ENCODE measurements around the gene DOCK8. TPM values are rescaled to one million over a fixed set of nuclear protein-coding genes. Genes with fewer than 3 reads are reported as not detected.
A peak's percentile ranks its signal among the peaks of the same experiment; 100 is the strongest.

The DOCK8 gene
- total RNA-seq, 1 donor from 2014 or later: 5.2 TPM

DNA sequence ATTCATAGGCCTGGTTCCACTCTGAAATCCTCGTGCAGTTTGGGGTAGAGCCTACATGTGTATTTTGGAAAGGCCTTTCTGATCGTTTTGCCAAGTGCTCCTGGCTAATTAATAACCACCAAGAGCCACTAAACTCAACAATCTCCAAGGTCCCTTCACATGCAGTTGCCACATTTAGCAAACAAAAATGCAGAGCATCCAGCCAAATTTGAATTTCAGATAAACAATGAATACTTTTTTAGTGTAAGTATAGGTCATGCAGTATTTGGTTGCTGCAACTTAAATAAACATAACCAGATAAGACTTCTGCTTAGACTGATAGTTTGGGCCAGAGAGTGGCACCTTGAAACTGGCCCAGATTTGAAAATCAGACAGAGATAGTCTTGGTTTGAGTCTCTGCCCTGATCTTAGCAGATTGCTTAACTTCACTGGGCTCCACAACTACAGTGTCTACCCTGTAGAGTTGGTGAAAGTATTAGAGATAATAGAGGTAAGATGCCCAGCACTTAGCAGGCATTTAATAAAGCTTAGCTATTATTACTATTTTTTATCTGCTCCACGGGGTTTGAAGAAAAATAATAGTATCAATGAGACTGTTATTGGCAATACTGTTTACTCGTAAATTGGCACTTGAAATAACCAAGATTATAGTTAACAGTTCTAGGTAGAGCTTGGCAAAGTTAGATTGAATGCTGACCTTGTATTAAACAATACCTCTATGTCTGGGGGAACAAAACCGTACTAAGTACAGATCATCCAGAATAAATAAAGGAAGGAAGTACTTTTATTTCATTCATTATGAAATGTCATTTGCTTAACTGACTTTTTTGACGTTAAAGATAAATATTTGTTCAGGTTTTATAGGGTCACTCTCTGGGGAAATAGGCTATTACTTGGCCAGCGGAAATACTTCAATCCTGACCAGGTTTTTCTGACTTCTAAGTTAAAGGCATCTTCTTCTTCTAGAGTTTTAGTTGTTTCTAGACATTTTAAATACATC, 274.8 kb downstream of the DOCK8 start:
- DNase-seq (ENCODE audit: low read depth in 2 of 2): peak in 1 of 2 donors; percentile 51

DNA sequence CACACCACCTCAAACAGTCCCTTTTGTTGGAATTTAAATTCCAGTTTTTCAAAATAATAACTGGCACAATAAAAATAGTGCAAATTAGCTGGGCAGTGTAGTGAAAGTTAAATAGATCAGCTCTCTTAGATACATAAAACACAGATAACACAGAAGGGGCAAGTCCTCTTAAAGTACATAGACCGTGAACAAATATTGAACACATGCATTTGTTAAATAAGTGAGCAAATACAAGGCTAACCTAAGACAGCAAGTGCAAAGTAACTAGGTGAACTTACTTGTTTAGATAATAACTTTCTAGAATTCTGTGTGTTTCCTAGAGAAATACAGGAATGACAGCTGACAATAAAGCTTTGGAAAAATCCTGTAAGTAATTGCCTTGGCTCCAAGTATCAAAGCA, 280.1 kb downstream of the DOCK8 start:
- no peak for DNase-seq (ENCODE audit: low read depth in 2 of 2)

DNA sequence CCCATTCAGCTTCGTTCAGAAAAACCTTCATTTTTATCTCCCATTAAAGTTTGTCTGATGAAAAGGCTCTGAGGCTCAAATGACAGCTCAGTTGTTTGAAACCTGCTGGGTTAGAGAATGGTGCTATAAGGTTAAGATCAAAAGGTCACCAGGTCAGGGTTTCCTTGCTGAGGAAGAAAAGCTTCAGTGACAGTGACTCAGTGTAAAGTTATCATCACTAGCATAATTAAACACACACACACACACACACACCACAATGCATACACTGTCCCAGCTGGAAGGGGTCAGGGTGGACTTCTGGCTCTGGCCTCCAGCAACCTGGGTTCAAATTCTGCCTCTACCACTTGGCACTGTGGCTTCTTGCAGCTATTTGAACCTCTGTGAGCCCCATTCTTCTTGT, 281.1 kb downstream of the DOCK8 start:
- no peak for DNase-seq (ENCODE audit: low read depth in 2 of 2)

DNA sequence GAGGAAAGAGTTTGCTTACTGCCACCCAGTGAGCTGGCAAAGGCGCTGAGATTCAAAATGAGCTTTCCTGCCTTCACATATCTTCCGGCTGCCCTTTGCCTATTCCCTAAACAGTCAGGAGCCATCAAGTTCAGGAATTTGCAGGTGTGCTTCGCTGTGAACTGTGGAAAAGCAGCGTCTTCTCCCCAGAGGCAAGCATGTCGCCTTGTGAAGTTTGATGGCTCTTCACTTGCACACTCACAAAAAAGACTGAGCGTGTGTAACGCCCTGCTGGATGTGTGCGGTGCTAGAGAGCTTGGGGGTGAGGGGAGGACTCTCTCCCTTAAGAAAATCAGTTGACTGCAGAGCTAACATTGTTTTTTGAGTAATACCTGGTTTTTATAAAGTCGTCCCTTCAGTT, 288.7 kb downstream of the DOCK8 start:
- DNase-seq (ENCODE audit: low read depth in 2 of 2): no peak

DNA sequence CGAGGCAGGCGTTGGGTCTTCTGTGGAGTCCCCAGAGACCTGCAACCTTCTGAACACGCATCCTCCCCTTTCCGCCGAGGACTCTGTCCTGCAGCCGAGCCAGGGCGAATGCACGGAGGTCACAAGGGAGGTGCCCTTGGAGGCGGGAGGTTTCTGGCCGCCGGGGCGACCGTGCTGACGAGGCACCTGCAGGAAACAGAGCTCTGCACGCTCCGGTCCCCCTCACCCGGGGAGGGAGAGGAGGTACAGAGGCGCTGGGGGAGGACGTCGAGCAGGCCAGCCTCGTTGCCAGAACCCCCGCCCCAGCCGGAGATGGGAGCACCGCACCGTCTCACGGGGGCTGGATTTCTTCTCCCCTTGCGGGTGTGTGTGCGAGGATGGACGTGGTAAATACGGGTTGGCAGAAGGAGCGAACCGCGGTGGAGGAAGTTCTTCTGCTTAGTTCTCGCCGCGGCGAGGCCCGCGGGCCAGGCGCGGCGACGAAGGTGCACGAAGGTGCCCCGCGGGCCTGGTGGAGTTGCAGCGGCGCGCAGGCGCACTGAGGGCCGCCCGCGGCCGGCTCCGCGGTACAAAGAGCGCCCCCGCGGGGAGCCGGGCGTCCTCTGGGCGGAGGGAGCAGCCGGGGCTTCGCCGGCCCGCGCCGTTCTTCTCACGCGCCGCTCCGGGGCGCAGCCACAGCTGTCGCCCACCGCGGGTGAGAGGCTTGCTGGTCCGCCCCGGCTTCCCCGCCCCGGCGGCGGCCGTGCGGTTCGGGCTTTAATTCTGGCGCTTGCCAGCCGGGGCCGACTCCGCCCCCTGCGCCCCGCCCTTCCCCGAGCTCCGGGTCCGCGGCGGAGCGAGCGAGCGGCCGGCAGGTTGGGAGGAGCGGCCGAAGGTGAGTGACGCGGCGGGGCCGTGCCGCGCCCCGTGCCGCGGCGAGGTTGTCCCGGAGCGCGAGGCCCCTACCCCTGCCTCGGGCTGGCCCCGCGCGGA, 289.5 kb downstream of the DOCK8 start, which contains the start of gene KANK1:
TSS of gene KANK1 (plus strand) at position 815 of the 972 bp plus-strand sequence.
- DNase-seq (ENCODE audit: low read depth in 2 of 2): peak; percentile 59 to 79

DNA sequence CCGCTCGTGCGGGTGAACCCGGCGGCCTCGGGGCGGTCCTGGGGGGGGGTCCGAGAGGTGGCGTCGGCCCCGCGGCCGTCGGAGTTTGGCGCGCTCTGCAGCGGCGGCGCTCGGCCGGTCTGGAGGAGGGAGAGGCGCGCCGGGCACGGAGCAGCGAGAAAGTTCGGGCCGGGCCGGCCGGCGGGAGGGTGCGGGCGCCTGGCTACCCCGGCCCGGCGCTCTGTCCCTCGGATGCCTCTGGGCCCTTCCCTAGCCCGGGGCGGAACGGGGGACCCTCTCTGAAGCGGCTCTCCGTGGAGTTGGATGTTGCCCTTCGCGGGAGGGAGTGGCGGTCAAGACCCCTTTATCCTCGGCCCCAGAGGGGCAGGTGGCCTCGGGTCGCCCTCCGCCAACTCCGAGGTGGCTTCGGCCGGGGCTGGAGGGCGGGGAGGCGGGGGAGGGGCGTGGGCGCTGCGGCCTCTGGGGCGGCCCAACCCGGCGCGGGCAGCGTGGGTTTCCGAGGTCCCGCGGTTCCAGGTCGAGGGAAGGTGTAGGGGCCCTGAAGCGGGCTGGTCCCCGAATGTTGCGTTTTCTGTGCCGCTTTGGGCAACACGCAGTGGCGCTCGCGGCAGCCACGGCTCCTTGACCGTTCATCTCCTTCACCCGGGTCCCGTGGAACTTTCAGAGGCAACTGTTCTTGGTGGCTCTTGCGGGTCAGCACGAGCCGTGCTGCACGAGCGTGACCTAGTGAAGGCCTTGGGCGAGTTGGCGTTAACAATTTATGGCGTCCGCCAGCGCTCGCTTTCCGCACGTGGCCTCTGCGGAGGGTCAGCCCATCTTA, 290.5 kb downstream of the DOCK8 start:
- peak; percentile 8 to 23 for DNase-seq (ENCODE audit: low read depth in 2 of 2)

DNA sequence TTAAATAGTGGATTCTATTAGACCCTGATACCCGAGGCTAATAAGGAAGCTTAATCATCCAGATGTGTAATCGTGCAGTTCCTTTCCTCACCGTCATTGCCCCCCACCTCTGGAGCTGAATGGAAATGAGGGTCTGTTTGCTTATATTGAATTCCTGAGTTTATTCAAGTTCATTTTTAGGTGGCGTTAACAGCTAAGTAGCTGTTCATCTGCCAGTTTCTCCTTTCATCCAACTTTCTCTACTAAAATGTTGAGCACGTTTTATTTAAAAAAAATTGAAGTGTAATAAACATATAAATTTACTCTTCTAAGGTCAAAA, 291.0 kb downstream of the DOCK8 start:
- no peak for DNase-seq (ENCODE audit: low read depth in 2 of 2)

DNA sequence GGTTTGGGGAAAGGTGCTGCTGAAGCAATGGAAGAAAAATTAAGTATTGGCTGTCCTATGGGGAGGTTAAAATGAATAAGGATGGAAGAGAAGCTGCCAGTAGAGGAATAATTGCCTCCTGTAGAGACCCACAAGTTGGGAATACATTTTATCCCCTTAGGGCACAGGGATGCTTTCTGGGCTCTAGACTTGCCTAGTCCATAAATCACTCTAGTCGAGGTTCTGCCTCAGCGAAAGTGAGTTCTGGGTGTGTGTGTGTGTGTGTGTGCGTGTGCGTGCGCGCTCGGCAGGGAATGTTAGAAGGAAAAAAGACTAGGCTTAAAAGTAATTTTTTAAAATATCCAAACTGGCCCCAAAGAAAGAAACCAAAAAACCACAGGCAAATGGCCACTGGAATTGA, 291.6 kb downstream of the DOCK8 start:
- no peak for DNase-seq (ENCODE audit: low read depth in 2 of 2)

DNA sequence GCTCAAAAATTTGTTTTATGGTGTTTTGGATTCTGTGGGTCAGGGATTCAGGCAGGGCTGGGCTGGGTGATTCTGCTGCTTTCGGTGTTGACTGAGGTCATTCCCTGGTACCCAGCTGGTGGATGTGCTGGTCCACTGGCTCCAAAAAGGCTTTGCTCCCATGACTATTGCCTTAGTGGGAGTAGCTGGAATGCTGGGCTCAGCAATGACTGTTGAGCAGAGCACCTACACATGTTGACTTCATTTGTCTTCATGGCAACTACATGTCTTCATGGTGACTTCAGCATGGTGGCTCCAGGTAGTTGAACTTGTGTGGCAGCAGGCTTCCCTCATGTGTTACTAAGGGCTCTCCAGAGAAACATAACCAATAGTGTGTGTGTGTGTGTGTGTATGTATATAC, 297.2 kb downstream of the DOCK8 start:
- DNase-seq (ENCODE audit: low read depth in 2 of 2): no peak

DNA sequence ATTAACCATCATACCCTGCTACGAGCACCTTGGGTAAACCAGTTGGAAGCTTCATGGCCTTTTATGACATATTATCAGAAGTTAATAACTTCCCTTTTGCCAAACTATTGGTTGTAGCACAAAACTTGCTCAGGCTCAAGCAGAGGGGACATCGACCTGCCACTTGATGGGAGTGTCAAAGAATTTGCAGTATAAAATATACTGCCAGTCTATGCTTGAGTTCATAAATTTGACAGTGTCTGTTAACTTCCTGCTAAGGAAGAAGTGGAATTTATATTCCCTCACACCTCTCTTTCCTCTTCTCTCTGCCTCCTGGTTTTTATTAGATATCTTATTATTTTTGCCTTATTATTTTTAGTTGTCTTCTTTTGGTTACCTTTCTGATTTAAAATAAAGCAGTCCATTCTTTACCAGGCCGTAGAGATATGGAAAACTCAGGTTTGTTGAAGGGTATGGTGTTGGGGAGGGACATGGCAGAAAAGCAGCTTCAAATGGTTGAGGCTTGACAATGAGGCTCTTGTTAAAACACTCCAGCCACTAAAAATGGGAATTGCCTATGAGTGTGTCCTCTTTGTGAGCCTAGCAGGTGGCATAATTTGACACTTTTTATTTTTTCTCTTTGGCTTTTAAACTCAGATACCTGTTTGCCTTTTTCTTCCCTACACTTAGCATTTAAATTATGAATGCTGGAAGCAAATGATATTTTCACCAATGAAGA, 298.0 kb downstream of the DOCK8 start:
- no peak for DNase-seq (ENCODE audit: low read depth in 2 of 2)

Other genes with a start within 250 kb of the DOCK8 start
- gene WASHC1, start 185.4 kb upstream of the DOCK8 start, total RNA-seq: 4.4 and 4.8 TPM in 2 replicates
- gene FOXD4, start 96.4 kb upstream of the DOCK8 start, total RNA-seq: under 0.01 and 0.20 TPM in 2 replicates
- 10.7 and 20.9 TPM in 2 replicates for gene ZNG1A, start 35.8 kb upstream of the DOCK8 start, total RNA-seq

Measured in lung microvascular endothelial cell (primary cell).